OCI-LY3 (cell line): ENCODE measurements around the gene SLC8A1.

ENCODE experiments used
- H2AFZ ChIP-seq: fragments of 200-600, 300-600 bp; shearing (Covaris generic); 2 replicates; pipeline ENCODE4 v1.6.0; 2014; ENCODE audit warnings: antibody characterized with exemption, low read depth, low read length
- H3K27ac ChIP-seq: fragments of 200-600, 300-600 bp; sonication (generic); 2 replicates; pipeline ENCODE4 v1.5.1; 2014; ENCODE audit warnings: mild to moderate bottlenecking, low read length, moderate library complexity, mixed read lengths
- H3K27me3 ChIP-seq: fragments of 200-600, 300-600 bp; sonication (generic); 2 replicates; pipeline ENCODE4 v1.6.1; 2014; ENCODE audit warnings: low read depth, low read length, mixed read lengths
- H3K36me3 ChIP-seq: fragments of 200-600, 300-600 bp; sonication (generic); replicated peaks from 2 replicates; pipeline ENCODE3; 2014; ENCODE audit warnings: low read depth, low read length, mixed read lengths
- H3K4me1 ChIP-seq: fragments of 300-600, 200-600 bp; sonication (generic); 2 replicates; pipeline ENCODE4 v1.6.1; 2014; ENCODE audit warnings: low read length, mixed read lengths
- H3K4me2 ChIP-seq: fragments of 200-600, 300-600 bp; sonication (generic); 2 replicates; pipeline ENCODE4 v1.6.1; 2014; ENCODE audit warnings: low read length, mixed read lengths
- H3K4me3 ChIP-seq: fragments of 300-600, 200-600 bp; sonication (generic); 2 replicates; pipeline ENCODE4 v1.5.1; 2014; ENCODE audit warnings: antibody characterized with exemption, mild to moderate bottlenecking, low read length, moderate library complexity
- H3K79me2 ChIP-seq: fragments of 300-600, 200-600 bp; shearing (Covaris generic); 2 replicates; pipeline ENCODE4 v1.6.1; 2014; ENCODE audit warnings: mild to moderate bottlenecking, low read length, mixed read lengths
- H3K9ac ChIP-seq: fragments of 300-600, 200-600 bp; shearing (Covaris generic); 2 replicates; pipeline ENCODE4 v1.6.0; 2014; ENCODE audit warnings: mild to moderate bottlenecking, low read length, moderate library complexity
- H3K9me3 ChIP-seq: fragments of 200-600, 300-600 bp; shearing (Covaris generic); 2 replicates; pipeline ENCODE4 v1.6.1; 2014; ENCODE audit warnings: low read length, mixed read lengths; ENCODE audit not compliant: insufficient read depth
- H4K20me1 ChIP-seq: fragments of 200-600, 300-600 bp; sonication (generic); 2 replicates; pipeline ENCODE4 v1.6.1; 2016; ENCODE audit warnings: low read length, mixed read lengths; ENCODE audit not compliant: insufficient read depth
- EZH2phosphoT487 ChIP-seq: fragments of 200-600 bp; shearing (Covaris generic); IDR thresholded peaks from 2 replicates; pipeline ENCODE4 v1.6.1; 2018; ENCODE audit warnings: antibody characterized with exemption, mixed run types, low read depth
- TF ChIP-seq, protein P1 (sequence below): fragments of 200-600, 300-600 bp; sonication (generic); IDR thresholded peaks from 2 replicates; pipeline ENCODE4 v1.5.1; 2014; ENCODE audit warnings: antibody characterized with exemption, low read length, low read depth

The SLC8A1 gene

DNA sequence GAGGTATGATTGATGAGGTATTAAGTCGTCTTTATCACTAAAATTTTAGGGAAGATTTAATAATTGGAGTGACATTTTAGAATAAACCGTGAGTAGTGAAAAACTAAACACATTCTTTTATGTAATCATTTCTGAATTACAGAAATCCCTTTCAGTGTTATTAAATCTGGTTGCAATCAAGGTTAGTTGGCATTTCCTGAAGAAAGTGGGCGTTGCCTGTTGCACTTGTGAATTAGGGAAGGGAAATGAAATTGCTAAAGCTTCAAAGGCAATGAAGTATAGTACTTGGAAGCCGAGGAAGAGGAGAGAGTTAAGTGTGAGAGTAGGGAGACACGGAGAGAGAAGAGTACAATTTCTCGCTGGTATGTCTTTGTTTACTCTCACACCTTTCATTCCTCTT lies 274.5 kb downstream of the SLC8A1 start:
- Histone ChIP-seq H3K79me2 (no peaks in the 10 kb centered on the region), H3K9me3 (no peaks in the 10 kb centered on the region), H3K36me3 (no peaks in the 10 kb centered on the region), H3K4me1 (no peaks in the 10 kb centered on the region), H3K27me3 (no peaks in the 10 kb centered on the region), H3K27ac (no peak overlapping the region), H3K4me3 (no peak overlapping the region), H3K4me2 (no peak overlapping the region), H2AFZ (no peak overlapping the region), H4K20me1 (no peaks in the 10 kb centered on the region), H3K9ac (no peak overlapping the region)
- no peak for TF ChIP-seq EZH2phosphoT487
- TF ChIP-seq, protein P1, sequence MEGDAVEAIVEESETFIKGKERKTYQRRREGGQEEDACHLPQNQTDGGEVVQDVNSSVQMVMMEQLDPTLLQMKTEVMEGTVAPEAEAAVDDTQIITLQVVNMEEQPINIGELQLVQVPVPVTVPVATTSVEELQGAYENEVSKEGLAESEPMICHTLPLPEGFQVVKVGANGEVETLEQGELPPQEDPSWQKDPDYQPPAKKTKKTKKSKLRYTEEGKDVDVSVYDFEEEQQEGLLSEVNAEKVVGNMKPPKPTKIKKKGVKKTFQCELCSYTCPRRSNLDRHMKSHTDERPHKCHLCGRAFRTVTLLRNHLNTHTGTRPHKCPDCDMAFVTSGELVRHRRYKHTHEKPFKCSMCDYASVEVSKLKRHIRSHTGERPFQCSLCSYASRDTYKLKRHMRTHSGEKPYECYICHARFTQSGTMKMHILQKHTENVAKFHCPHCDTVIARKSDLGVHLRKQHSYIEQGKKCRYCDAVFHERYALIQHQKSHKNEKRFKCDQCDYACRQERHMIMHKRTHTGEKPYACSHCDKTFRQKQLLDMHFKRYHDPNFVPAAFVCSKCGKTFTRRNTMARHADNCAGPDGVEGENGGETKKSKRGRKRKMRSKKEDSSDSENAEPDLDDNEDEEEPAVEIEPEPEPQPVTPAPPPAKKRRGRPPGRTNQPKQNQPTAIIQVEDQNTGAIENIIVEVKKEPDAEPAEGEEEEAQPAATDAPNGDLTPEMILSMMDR: no peak

DNA sequence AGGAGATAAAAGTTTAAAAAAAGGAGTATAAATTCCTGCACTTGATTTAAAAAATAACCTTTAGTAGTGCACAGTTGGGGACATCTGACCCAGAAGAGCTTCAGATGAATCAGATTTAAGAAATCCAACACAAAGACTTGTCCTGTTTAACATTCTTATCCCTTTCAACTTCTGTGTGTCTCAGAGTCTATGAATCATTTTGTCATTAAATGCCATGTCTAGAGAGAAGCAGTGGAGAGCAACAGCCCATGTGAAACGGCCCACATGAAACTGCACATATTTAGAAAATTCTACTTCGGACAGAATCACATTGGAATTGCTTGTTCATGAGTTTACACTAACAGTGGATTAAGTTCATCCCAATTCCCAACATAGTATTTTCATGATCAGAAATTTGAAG lies 278.6 kb downstream of the SLC8A1 start:
- Histone ChIP-seq H3K27ac (no peak overlapping the region), H3K36me3 (no peaks in the 10 kb centered on the region), H3K9me3 (no peaks in the 10 kb centered on the region), H3K4me1 (no peaks in the 10 kb centered on the region), H3K79me2 (no peaks in the 10 kb centered on the region), H2AFZ (no peak overlapping the region), H3K27me3 (no peaks in the 10 kb centered on the region), H3K9ac (no peak overlapping the region), H3K4me2 (no peak overlapping the region), H3K4me3 (no peak overlapping the region), H4K20me1 (no peaks in the 10 kb centered on the region)
- no peak for TF ChIP-seq EZH2phosphoT487

DNA sequence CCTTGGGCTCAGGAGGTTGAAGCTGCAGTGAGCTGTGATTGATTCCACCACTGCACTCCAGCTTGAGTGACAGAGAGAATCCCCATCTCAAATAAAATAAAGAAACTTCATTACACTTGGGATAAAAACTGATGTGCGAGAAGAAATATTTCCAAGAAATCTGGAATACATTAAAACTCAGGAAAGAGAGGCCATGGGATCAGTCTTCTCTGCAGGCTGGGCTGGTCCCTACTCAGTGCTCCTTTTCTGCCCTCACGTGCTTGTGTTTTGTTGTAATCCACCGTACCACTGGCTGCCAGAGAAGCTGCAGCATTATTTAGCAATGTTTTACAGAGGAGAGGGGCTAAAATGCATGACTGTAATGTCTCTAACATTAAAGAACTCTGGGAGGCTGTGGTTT lies 282.0 kb downstream of the SLC8A1 start:
- H3K36me3 ChIP-seq: no peaks in the 10 kb centered on the region
- no peaks in the 10 kb centered on the region for H4K20me1 ChIP-seq
- no peaks in the 10 kb centered on the region for H3K9me3 ChIP-seq
- no peak overlapping the region for H3K27ac ChIP-seq
- no peaks in the 10 kb centered on the region for H3K4me1 ChIP-seq
- H2AFZ ChIP-seq: no peak overlapping the region
- H3K4me3 ChIP-seq: no peak overlapping the region
- TF ChIP-seq, protein P1: no peak
- TF ChIP-seq EZH2phosphoT487: no peak
- H3K27me3 ChIP-seq: no peaks in the 10 kb centered on the region
- no peak overlapping the region for H3K9ac ChIP-seq
- H3K4me2 ChIP-seq: no peak overlapping the region
- no peaks in the 10 kb centered on the region for H3K79me2 ChIP-seq

DNA sequence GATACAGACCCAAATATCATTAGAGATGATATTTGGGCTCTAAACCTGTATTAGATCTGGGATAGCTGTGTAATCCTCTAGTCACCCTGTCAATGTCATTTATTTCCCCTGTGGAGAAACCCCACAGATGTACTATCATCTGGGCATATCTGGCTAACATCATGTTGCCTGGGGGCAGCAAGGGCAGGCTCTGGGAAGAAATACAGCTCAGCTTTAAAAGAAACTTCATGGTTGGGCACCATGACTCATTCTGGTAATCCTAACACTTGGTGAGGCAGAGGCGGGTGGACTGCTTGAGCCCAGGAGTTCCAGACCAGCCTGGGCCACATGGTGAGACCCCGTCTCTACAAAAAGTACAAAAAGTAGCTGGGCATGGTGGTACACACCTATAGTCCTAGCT lies 282.5 kb downstream of the SLC8A1 start:
- Histone ChIP-seq H3K36me3 (no peaks in the 10 kb centered on the region), H4K20me1 (no peaks in the 10 kb centered on the region), H3K4me1 (no peaks in the 10 kb centered on the region), H3K4me3 (no peak overlapping the region), H3K79me2 (no peaks in the 10 kb centered on the region), H3K9me3 (no peaks in the 10 kb centered on the region), H3K4me2 (no peak overlapping the region), H3K27me3 (no peaks in the 10 kb centered on the region), H2AFZ (no peak overlapping the region), H3K9ac (no peak overlapping the region), H3K27ac (no peak overlapping the region)
- no peak for TF ChIP-seq EZH2phosphoT487
- TF ChIP-seq, protein P1: no peak

DNA sequence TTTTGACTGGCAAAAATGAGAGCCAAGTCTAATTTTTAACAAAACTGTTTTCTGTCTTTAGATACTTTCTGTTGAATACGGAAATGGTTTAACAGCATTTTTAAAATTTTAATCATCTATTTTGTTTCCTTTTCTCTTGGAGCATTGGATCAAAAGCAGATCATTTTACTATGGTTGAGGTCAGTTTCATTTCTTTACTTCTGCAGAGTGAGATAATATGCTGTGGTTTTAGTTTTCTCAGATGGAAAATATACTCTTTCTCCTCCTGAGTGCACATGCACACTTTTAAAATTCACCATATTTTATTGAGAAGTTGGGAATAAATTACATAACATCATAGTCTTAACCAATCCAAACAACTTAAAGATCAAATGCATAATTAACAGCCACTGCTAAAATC lies 283.3 kb downstream of the SLC8A1 start:
- no peaks in the 10 kb centered on the region for H3K27me3 ChIP-seq
- no peaks in the 10 kb centered on the region for H3K4me1 ChIP-seq
- H3K4me3 ChIP-seq: no peak overlapping the region
- no peak overlapping the region for H3K4me2 ChIP-seq
- no peak overlapping the region for H3K9ac ChIP-seq
- H3K27ac ChIP-seq: no peak overlapping the region
- no peaks in the 10 kb centered on the region for H3K36me3 ChIP-seq
- H3K9me3 ChIP-seq: no peaks in the 10 kb centered on the region
- no peaks in the 10 kb centered on the region for H4K20me1 ChIP-seq
- no peak for TF ChIP-seq EZH2phosphoT487
- TF ChIP-seq, protein P1: no peak
- H3K79me2 ChIP-seq: no peaks in the 10 kb centered on the region
- no peak overlapping the region for H2AFZ ChIP-seq
